ENCODE results near the gene UCP2. TPM values are rescaled to one million over a fixed set of nuclear protein-coding genes. Genes with fewer than 3 reads are reported as not detected.

Gene UCP2
- total and polyA plus RNA-seq, 9 of the 15 experiments (the other 6 are each of a cell fraction or from before 2014, with no cell fraction given): 19.2 to 216 (median 87.9) TPM

DNA sequence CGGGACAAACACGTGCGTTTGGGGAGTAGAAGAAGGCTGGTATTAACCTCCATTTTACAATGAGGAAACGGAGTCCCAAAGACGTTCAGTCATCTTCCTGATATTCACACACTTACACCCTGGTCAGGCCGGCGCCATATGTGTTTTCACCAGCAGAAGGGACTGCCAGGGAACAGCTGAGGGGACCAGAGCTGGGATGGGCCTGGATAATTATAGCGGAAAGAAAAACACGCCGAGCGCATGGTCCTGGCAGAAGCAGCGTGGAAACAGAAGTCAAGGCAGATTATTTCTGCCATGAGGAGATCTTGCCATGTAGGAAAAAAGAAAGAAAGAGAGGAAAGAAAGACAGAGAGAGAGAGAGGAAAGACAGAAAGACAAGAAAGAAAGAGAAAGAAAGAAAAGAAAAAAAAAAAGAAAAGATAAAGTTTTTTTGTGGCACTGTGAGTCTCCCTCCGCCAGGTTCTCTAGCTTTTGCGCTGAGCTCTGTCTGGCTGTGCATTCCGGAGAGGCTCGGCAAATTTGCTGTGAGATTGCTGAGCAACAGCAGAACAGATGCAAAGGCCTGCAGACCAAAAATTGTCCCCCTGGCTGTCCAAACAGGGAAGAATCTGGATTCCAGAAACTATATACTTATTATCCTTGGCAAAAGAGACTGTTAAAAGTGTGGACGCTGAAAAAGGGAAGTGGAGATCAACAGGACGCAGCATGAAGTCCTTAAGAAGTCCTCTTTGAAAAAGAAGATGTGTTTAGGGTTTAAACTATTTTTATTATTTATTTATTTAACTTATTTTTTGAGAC, 1.3 kb upstream of the UCP2 start (continued):
- TF ChIP-seq TGIF2 (CRISPR knock-in tag; IDR thresholded peaks at IDR 0.05): no peak
- no peak for TF ChIP-seq ZNF408 (CRISPR knock-in tag; IDR thresholded peaks at IDR 0.05; ENCODE audit: low read depth)
- TF ChIP-seq, protein P1, sequence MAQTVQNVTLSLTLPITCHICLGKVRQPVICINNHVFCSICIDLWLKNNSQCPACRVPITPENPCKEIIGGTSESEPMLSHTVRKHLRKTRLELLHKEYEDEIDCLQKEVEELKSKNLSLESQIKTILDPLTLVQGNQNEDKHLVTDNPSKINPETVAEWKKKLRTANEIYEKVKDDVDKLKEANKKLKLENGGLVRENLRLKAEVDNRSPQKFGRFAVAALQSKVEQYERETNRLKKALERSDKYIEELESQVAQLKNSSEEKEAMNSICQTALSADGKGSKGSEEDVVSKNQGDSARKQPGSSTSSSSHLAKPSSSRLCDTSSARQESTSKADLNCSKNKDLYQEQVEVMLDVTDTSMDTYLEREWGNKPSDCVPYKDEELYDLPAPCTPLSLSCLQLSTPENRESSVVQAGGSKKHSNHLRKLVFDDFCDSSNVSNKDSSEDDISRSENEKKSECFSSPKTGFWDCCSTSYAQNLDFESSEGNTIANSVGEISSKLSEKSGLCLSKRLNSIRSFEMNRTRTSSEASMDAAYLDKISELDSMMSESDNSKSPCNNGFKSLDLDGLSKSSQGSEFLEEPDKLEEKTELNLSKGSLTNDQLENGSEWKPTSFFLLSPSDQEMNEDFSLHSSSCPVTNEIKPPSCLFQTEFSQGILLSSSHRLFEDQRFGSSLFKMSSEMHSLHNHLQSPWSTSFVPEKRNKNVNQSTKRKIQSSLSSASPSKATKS (CRISPR knock-in tag; IDR thresholded peaks at IDR 0.05): no peak
- TF ChIP-seq SAFB2 (IDR thresholded peaks at IDR 0.05; ENCODE audit: borderline replicate concordance, low read depth, low read length, severe bottlenecking): no peak
- TF ChIP-seq, protein P2, sequence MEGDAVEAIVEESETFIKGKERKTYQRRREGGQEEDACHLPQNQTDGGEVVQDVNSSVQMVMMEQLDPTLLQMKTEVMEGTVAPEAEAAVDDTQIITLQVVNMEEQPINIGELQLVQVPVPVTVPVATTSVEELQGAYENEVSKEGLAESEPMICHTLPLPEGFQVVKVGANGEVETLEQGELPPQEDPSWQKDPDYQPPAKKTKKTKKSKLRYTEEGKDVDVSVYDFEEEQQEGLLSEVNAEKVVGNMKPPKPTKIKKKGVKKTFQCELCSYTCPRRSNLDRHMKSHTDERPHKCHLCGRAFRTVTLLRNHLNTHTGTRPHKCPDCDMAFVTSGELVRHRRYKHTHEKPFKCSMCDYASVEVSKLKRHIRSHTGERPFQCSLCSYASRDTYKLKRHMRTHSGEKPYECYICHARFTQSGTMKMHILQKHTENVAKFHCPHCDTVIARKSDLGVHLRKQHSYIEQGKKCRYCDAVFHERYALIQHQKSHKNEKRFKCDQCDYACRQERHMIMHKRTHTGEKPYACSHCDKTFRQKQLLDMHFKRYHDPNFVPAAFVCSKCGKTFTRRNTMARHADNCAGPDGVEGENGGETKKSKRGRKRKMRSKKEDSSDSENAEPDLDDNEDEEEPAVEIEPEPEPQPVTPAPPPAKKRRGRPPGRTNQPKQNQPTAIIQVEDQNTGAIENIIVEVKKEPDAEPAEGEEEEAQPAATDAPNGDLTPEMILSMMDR (IDR thresholded peaks at IDR 0.05 in 2 of 3, conservative IDR thresholded peaks at IDR 0.05 in 1 of 3; ENCODE audit: insufficient read depth in 2 of 3, low read depth in 1 of 3, low read length in 3 of 3): no peak
- TF ChIP-seq ZBTB49 (CRISPR knock-in tag; IDR thresholded peaks at IDR 0.05; ENCODE audit: borderline replicate concordance): no peak
- TF ChIP-seq DDX20 (tag; IDR thresholded peaks at IDR 0.05; ENCODE audit: low read depth): no peak
- no peak for TF ChIP-seq BRF1 (IDR thresholded peaks at IDR 0.05; ENCODE audit: borderline replicate concordance, extremely low read depth, insufficient read length)
- TF ChIP-seq ZBED1 (IDR thresholded peaks at IDR 0.05): no peak
- TF ChIP-seq MCM3 (IDR thresholded peaks at IDR 0.05): no peak
- no peak; the same call in 1 of the 2 replicates for TF ChIP-seq E2F3 (CRISPR knock-in tag; IDR thresholded peaks at IDR 0.05)
- TF ChIP-seq POLR2AphosphoS2 (IDR thresholded peaks at IDR 0.05; ENCODE audit: low read length): no peak
- TF ChIP-seq EP300 (IDR thresholded peaks at IDR 0.05; ENCODE audit: low read length): no peak
- no peak for TF ChIP-seq CTCFL (IDR thresholded peaks at IDR 0.05; ENCODE audit: borderline replicate concordance, insufficient read depth, low read depth, low read length, poor library complexity, severe bottlenecking)
- TF ChIP-seq, protein P3, sequence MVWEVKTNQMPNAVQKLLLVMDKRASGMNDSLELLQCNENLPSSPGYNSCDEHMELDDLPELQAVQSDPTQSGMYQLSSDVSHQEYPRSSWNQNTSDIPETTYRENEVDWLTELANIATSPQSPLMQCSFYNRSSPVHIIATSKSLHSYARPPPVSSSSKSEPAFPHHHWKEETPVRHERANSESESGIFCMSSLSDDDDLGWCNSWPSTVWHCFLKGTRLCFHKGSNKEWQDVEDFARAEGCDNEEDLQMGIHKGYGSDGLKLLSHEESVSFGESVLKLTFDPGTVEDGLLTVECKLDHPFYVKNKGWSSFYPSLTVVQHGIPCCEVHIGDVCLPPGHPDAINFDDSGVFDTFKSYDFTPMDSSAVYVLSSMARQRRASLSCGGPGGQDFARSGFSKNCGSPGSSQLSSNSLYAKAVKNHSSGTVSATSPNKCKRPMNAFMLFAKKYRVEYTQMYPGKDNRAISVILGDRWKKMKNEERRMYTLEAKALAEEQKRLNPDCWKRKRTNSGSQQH (CRISPR knock-in tag; IDR thresholded peaks at IDR 0.05): peak; percentile 12; the same call in 1 of the 2 replicates
- no peak for TF ChIP-seq KLF1 (tag; IDR thresholded peaks at IDR 0.05)
- TF ChIP-seq WHSC1 (IDR thresholded peaks at IDR 0.05; ENCODE audit: low read length): no peak
- no peak for TF ChIP-seq DACH1 (IDR thresholded peaks at IDR 0.05; ENCODE audit: partially characterized antibody)

Data from K562 (cell line).